Breast epithelium (tissue), 4 donors: ENCODE measurements around the gene CCNL1. TPM values are rescaled to one million over a fixed set of nuclear protein-coding genes. Genes with fewer than 3 reads are reported as not detected.

Source experiments
- DNase-seq, 2 donors: peaks; one replicate each; pipeline ENCODE4 v3.0.0-alpha.2; 2019; ENCODE audit warnings: low spot score in 2 of 2
- H3K27ac ChIP-seq, 2 donors: fragments of 200-600 bp; sonication (generic) in 1 of 2; one replicate each; pipeline ENCODE4 v1.5.1; 2016 to 2019; ENCODE audit warnings: mild to moderate bottlenecking in 1 of 2
- H3K27me3 ChIP-seq, 2 donors: fragments of 200-600 bp; sonication (generic) in 1 of 2; one replicate each; pipeline versions ENCODE4 v1.5.1 to v1.6.0; 2017 to 2019; ENCODE audit warnings: control low read depth in 1 of 2, mild to moderate bottlenecking in 1 of 2
- H3K36me3 ChIP-seq: fragments of 200-600 bp; one replicate; pipeline ENCODE4 v1.5.1; 2019
- H3K4me1 ChIP-seq, 2 donors: fragments of 200-600 bp; sonication (generic); one replicate each; pipeline ENCODE4 v1.5.1; 2016 to 2019; ENCODE audit warnings: control low read depth in 1 of 2
- H3K4me3 ChIP-seq, 3 donors: fragments of 200-600 bp; sonication (generic); 1 replicate in 2 of 3; 2 replicates in 1 of 3; pipeline ENCODE4 v1.5.1; 2016 to 2019; ENCODE audit warnings: mild to moderate bottlenecking in 3 of 3, moderate library complexity in 2 of 3
- H3K9me3 ChIP-seq, 2 donors: fragments of 200-600 bp; sonication (generic) in 1 of 2; one replicate each; pipeline ENCODE4 v1.5.1; 2016 to 2019; ENCODE audit warnings: control low read depth in 1 of 2
- POLR2A ChIP-seq: fragments of 450-650 bp; IDR thresholded peaks from one replicate; pipeline ENCODE4 v1.6.1; 2016; ENCODE audit warnings: antibody characterized with exemption, mild to moderate bottlenecking, moderate library complexity
- POLR2AphosphoS5 ChIP-seq, 3 donors: sonication (generic); formaldehyde crosslinking; IDR thresholded peaks; one replicate each; pipeline ENCODE4 v1.6.1; 2017; ENCODE audit warnings: antibody characterized with exemption in 3 of 3
- intact Hi-C: fragments of 100-400 bp; cut with DNase I; formaldehyde crosslinking; loops from one replicate; pipeline ENCODE4 v1.15.1; 2023; ENCODE audit warnings: low total_unique reads
- total RNA-seq, 3 donors: library from RNA; depleted of rRNA; stranded (reverse); fragments of >200 nt; gene quantifications; one replicate each; pipeline ENCODE4 v1.1.0, GENCODE V29; 2016
- TF ChIP-seq, protein P1 (sequence below), 3 donors: fragments of 450-650 bp; IDR thresholded peaks; one replicate each; pipeline ENCODE4 v1.5.1; 2016 to 2017; ENCODE audit warnings: antibody characterized with exemption in 3 of 3, mild to moderate bottlenecking in 3 of 3, moderate library complexity in 3 of 3

CCNL1 gene
- total RNA-seq, 3 donors from 2014 or later, result 270 to 573 (median 300) TPM

DNA sequence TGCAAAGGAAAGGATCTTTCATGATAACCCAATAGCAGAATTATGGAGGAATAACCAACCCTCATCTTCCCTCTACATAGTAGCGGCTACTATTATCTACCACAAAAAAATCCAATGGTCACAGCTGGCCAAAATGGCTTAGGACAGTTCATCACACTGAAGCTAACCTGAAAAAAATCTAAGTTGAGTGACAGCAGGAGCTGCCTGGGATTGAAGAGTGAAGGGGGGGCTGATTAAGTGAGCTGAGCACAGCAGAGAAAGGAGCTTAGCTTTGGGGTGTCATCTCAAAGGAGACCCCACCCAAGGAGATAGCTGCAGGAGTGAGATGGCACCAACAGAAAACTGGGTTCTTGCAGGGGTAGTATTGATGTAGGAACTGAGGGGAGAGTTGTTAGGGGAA is 33.6 kb downstream of the CCNL1 start:
- Histone ChIP-seq H3K4me1 (peaks cover 0 to 13% of the 10 kb centered on the region in 2 donors), H3K9me3 (no peaks in the 10 kb centered on the region), H3K36me3 (no peaks in the 10 kb centered on the region), H3K27ac (no peak overlapping the region), H3K4me3 (no peak overlapping the region), H3K27me3 (no peaks in the 10 kb centered on the region)
- TF ChIP-seq POLR2AphosphoS5 (IDR thresholded peaks at IDR 0.05) (no peak), POLR2A (no peak)
- TF ChIP-seq, protein P1, sequence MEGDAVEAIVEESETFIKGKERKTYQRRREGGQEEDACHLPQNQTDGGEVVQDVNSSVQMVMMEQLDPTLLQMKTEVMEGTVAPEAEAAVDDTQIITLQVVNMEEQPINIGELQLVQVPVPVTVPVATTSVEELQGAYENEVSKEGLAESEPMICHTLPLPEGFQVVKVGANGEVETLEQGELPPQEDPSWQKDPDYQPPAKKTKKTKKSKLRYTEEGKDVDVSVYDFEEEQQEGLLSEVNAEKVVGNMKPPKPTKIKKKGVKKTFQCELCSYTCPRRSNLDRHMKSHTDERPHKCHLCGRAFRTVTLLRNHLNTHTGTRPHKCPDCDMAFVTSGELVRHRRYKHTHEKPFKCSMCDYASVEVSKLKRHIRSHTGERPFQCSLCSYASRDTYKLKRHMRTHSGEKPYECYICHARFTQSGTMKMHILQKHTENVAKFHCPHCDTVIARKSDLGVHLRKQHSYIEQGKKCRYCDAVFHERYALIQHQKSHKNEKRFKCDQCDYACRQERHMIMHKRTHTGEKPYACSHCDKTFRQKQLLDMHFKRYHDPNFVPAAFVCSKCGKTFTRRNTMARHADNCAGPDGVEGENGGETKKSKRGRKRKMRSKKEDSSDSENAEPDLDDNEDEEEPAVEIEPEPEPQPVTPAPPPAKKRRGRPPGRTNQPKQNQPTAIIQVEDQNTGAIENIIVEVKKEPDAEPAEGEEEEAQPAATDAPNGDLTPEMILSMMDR (IDR thresholded peaks at IDR 0.05), result no peak
- no peak for DNase-seq
- intact Hi-C loops, result no loop called here

DNA sequence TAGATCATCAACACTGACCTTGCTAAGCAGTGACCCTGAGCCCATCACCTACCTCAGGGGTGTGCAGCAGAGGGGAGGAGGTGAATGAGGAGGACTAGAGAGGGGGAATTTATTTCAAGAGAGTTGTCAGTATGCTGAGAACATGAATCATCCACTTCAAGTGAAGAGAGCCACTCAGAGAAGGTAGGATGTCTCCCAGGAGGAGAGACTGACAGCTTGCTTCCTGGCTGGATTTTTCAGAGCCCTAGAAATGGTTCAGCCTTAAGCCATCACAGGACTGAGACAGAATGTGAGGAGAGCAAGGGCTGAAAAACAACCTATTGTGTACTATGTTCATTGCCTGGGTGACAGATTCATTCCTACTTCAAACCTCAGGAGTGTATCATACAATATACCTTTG is 34.8 kb downstream of the CCNL1 start:
- Histone ChIP-seq H3K4me3 (no peak overlapping the region), H3K9me3 (no peaks in the 10 kb centered on the region), H3K36me3 (no peaks in the 10 kb centered on the region), H3K27ac (no peak overlapping the region), H3K27me3 (no peaks in the 10 kb centered on the region), H3K4me1 (peaks cover 0 to 13% of the 10 kb centered on the region in 2 donors)
- DNase-seq, result no peak
- TF ChIP-seq, protein P1 (IDR thresholded peaks at IDR 0.05), result no peak
- TF ChIP-seq POLR2A (no peak), POLR2AphosphoS5 (IDR thresholded peaks at IDR 0.05) (no peak)
- intact Hi-C loops, result no loop called here

DNA sequence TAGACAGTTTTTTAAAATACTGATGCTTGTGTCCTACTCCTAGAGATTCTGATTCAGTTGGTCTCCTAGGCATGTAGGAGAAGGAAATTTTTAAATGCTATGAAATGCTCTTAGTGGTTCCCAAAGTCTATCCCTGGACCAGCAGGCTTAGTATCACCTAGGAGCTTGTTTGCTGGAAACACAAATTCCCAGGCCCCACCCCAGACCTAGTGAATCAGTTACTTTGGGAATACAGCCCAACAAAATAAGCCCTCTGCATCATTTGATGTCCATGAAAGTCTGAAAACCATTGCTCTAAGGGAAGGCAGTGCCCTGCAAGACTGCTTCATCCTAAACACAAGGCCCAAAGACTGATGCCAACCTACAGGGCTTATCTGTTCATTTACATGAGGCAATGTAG is 36.3 kb downstream of the CCNL1 start:
- no peak for DNase-seq
- intact Hi-C loops, result no loop called here
- Histone ChIP-seq H3K36me3 (no peaks in the 10 kb centered on the region), H3K9me3 (no peaks in the 10 kb centered on the region), H3K27ac (no peak overlapping the region), H3K4me1 (peaks cover 0 to 5% of the 10 kb centered on the region in 2 donors), H3K27me3 (no peaks in the 10 kb centered on the region), H3K4me3 (no peak overlapping the region)
- no peak for TF ChIP-seq POLR2AphosphoS5 (IDR thresholded peaks at IDR 0.05)
- TF ChIP-seq, protein P1 (IDR thresholded peaks at IDR 0.05), result no peak
- no peak for TF ChIP-seq POLR2A

DNA sequence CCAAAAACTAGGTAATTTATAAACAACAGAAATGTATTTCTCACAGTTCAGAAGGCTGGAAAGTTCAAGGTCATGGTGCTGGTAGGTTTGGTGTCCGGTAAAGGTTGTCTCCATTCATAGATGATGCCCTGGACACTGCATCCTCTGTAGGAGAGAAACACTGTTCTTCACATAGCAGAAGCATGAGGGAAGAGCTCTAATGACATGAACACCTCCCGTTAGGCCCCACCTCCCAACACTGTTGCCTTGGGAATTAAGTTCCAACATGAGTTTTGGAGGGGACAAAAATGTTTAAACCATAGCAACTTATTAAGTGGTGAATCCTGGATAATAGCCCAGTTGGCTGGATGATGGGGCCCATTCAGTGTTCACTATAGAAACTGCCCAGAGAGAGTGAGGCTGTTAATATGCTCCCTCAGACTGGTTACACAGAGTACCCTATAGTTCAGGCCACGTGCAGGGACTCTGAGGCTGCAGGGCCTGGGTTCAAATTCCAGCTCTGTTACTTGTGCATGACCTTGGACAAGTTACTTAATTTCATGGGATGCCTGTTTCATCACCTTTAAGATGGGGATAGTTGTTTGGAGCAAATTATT is 37.0 kb downstream of the CCNL1 start:
- Histone ChIP-seq H3K4me1 (no peaks in the 10 kb centered on the region), H3K36me3 (no peaks in the 10 kb centered on the region), H3K4me3 (no peak overlapping the region), H3K27ac (no peak overlapping the region), H3K9me3 (no peaks in the 10 kb centered on the region), H3K27me3 (no peaks in the 10 kb centered on the region)
- intact Hi-C loops, result no loop called here
- no peak for DNase-seq
- no peak for TF ChIP-seq POLR2A
- TF ChIP-seq, protein P1 (IDR thresholded peaks at IDR 0.05), result no peak
- TF ChIP-seq POLR2AphosphoS5 (IDR thresholded peaks at IDR 0.05), result no peak

DNA sequence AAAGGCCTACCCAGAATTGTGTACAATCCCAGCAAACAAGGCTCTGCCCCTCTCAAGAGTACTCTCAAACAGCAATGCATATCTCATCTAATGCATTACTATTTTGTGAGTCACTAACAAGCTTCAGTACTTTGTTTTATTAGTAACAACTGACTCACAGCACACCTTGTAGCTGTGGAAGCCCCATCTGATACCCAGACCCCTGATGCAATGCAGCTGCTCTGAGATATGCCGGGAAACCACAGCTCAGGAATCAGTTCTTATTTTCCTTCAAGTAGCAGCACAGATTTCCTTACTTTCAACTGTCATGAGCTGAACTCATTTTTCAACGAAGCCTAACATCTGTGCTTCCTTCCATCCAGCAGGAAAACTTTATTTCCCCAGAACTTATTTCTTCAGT is 37.8 kb downstream of the CCNL1 start:
- intact Hi-C loops, result no loop called here
- Histone ChIP-seq H3K9me3 (no peaks in the 10 kb centered on the region), H3K36me3 (no peaks in the 10 kb centered on the region), H3K4me3 (no peak overlapping the region), H3K4me1 (no peaks in the 10 kb centered on the region), H3K27me3 (no peaks in the 10 kb centered on the region), H3K27ac (no peak overlapping the region)
- TF ChIP-seq, protein P1 (IDR thresholded peaks at IDR 0.05), result no peak
- TF ChIP-seq POLR2AphosphoS5 (IDR thresholded peaks at IDR 0.05) (no peak), POLR2A (no peak)
- DNase-seq, result no peak
